ENCODE measurements around the gene ACOX2. TPM values are rescaled to one million over a fixed set of nuclear protein-coding genes. Genes with fewer than 3 reads are reported as not detected.

The ACOX2 gene
- polyA plus RNA-seq, 4 donors, result 34.9 to 45.1 (median 39.9) TPM

- DNase-seq (ENCODE audit: low read depth in 4 of 4, low spot score in 2 of 4), result no peak
Observed at GRCh38 chr3:58482917-58483636, 53.9 kb downstream of the ACOX2 start.

DNA sequence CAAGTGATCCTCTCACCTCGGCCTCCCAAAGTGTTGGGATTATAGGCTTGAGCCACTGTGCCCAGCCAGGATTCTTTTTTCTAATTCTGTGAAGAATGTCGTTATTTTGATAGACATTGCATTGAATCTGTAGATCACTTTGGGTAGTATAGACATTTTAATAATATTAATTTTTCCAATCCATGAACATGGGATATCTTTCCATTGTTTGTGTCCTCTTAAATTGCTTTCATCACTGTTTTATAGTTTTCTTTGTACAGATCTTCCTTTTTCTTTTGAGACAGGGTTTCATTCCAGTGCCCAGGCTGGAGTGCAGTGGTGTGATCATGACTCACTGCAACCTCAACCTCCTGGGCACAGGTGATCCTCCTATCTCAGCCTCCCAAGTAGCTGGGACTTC is 56.7 kb downstream of the ACOX2 start:
- no peak for DNase-seq (ENCODE audit: low read depth in 4 of 4, low spot score in 2 of 4)

DNA sequence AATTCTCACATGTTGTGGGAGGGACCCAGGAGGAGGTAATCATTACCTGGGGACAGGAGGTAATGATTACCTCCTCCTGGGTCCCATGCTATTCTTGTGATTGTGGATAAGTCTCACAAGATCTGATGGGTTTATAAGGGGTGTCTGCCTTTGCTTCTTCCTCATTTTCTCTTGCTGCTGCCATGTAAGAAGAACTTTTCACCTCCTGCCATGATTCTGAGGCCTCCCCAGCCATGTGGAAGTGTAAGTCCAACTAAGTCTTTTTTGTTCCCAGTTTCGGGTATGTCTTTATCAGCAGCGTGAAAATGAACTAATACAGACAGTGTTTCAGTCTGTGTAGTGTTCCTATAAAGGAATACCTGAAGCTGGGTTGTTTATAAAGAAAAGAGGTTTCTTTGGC is 58.2 kb downstream of the ACOX2 start:
- DNase-seq (ENCODE audit: low read depth in 4 of 4, low spot score in 2 of 4), result no peak

DNA sequence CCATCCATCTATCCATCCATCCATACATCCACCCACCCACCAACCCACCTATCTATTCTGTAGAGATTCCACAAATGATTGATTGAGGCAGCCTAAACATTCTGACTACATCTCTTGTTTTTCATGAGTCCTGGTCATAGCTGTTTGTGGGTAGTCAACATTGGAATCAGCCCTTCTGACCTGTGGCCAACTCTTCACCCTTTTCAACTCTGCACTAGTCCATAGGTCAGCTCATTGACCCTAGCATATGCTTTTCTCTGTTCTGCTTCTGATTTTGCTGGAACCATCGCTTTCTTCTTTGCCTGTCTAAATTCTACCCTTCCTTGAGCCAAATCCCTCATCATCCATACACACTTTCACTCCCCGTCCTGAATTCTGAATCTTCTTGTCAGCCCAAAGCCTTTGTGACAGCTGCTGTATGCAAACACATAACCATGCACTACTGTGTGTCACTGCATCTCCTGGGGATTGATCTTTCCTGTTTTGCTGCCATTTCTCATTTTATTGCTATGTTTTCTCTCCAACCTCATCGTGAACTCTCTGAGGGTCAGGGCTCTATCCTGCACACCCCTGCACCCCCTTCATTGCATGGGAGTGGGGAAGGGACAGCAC is 61.9 kb downstream of the ACOX2 start:
- no peak for DNase-seq (ENCODE audit: low read depth in 4 of 4, low spot score in 2 of 4)

- DNase-seq (ENCODE audit: low read depth in 4 of 4, low spot score in 2 of 4), result no peak
Observed at GRCh38 chr3:58474348-58474911, 62.6 kb downstream of the ACOX2 start.

GRCh38 chr3:58473275-58473674 is 63.7 kb downstream of the ACOX2 start:
- no peak for DNase-seq (ENCODE audit: low read depth in 4 of 4, low spot score in 2 of 4)

DNA sequence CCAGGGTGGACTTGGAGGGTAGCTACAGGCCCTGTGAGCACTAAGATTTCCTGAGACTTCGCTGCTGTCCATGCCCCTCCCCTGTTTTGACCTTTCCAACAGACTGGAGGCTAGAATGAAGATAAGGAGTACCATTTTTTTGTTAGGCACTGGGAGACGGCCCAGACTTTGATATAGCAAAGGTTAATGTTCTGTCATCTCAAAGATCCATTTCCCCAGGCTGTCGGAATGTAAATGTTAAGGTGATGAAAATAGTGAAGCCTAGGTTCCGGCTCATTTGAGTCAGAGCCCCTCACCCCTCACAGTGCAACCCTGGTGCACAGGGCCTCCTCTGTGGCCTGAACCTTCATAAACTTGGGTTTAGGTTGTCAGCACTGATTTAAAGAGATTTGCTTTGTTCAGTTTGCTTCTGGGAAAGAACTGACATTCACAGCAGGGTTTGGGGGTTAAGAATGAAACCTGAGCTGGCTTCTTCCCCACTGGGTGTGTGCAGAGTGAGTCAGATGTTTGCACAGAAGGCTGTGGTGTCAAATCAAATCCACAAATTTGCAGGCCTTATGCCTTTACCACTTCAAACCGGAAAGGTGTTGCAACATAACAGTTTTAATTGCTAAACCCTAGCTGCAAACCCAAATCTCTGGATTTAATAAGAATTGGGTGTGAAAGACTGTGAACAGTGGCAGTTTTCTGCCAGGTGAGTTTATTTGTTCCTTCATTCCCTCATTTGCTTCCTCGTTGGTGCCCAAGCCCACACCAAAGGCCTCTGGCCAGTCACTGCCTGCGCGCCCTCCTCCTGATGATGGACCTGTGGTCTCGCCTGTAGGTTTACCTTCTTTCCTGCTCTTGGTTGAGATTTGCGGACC is 65.7 kb downstream of the ACOX2 start:
- DNase-seq (ENCODE audit: low read depth in 4 of 4, low spot score in 2 of 4), result no peak

- no peak for DNase-seq (ENCODE audit: low read depth in 4 of 4, low spot score in 2 of 4)
Observed at GRCh38 chr3:58470363-58471024, 66.5 kb downstream of the ACOX2 start.

DNA sequence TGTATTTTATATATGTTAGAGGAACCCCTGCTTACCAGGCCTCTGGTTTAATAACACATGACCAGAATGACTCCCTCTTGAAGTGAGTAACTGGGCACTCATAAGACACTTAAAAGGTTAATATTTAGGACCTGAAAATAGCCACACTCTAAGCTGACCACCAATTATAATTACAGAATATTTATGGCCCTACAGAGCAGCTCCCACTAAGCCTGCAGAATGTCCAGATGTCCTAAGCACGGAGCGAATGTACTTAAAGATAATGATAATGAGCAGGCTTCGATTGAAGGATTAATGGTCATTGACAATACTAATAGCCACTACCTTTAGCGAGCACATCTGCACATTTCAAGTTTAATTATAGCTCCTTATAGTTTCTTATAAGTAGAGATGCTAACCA is 67.9 kb downstream of the ACOX2 start:
- no peak for DNase-seq (ENCODE audit: low read depth in 4 of 4, low spot score in 2 of 4)

GRCh38 chr3:58466899-58467563 is 70.0 kb downstream of the ACOX2 start:
- DNase-seq (ENCODE audit: low read depth in 4 of 4, low spot score in 2 of 4), result no peak

- DNase-seq (ENCODE audit: low read depth in 4 of 4, low spot score in 2 of 4), result no peak
Observed at GRCh38 chr3:58464866-58465265, 72.1 kb downstream of the ACOX2 start.

DNA sequence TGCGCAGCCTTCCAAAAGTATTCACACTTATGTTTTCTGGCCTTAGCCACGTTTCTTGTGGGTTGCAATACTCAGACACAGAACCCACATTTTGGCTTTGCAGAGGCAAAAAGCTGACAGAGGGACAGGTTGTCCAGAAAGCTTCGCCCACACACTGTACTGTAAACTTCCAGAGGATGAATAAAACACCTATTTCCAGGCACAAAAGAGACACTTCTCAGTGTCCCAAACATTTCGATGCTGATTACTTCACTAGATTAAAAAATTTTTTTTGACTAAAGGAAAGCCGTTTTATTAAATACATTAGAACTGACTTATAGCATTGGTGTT is 73.1 kb downstream of the ACOX2 start:
- no peak for DNase-seq (ENCODE audit: low read depth in 4 of 4, low spot score in 2 of 4)

DNA sequence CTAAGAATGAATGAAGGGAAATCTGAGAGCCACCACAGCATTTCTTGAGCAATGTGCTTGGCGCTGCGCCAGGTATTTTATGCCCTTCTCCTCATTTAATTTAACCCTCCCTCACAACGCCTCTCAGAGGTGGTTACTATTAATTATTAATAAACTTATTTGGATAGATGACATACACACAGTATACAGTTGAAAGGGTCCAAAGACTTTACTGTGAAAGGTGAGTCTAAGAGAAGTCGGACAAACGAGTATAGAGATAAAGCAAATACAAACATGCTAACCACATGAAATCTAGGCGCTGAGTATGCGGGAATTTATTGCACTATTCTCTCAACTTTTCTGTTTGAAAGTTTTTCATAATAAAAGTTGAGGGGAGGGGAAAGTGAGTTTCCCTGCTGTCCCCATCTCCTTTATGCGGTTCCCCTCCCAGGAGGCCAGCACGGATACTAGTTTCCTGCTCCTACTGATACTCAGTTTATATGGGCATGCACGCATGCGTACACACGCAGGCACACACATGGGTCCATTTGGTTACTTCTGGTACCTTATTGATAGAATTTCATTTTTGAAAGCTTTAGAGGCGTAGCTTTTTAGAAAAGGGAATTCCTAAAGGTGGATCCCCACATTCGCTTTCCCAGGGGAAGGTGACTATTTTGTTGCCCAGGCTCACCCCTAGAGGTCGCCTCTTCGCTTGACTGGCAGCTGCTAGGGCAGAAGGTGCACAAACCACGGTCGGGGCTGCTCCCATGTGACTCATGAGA is 73.6 kb downstream of the ACOX2 start:
- peak in 1 of 4 donors; percentile 36 for DNase-seq (ENCODE audit: low read depth in 4 of 4, low spot score in 2 of 4)

DNA sequence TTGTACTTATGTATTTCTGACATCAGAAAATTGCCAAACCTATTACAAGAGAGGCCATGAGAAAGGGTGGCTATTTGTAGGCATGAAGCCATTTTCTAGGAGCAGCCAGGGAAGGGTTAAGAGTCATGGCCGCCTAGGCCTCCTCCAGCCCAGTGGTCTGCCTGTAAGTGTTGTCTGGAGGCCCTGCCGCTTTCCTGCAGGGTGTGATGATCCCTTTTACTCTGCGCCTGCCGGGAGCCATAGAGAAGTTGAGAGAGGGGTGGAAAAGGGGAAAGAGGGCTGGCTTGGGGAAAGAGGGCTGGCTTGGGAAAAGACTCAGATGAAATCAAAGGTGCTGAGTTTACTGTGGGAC is 74.2 kb downstream of the ACOX2 start:
- no peak for DNase-seq (ENCODE audit: low read depth in 4 of 4, low spot score in 2 of 4)

DNA sequence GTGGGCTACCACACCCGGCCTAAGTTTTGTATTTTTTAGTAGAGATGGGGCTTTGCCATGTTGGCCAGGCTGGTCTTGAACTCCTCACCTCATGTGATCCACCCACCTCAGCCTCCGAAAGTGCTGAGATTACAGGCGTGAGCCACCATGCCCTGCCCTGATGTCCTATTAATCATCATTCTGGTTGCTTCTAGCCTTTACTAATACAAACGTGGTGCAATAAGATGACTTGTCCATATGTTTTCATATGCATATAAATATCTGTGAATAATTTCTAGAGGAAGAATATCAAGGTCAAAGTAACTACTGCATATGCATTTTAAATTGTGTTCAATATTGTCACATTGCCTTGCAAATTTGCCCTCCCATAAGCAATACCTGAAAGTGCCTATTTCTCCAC is 77.8 kb downstream of the ACOX2 start:
- no peak for DNase-seq (ENCODE audit: low read depth in 4 of 4, low spot score in 2 of 4)

Other genes starting within 250 kb of the ACOX2 start
- 10 to 100 TPM; 19.5 to 26.9 (median 20.1) TPM for gene RPP14, start 230.9 kb downstream of the ACOX2 start, polyA plus RNA-seq (ENCODE audit: insufficient read length in 4 of 4)
- 10 to 100 TPM; 10.5 to 17.9 (median 14.3) TPM for gene HTD2, start 230.7 kb downstream of the ACOX2 start, polyA plus RNA-seq (ENCODE audit: insufficient read length in 4 of 4)
- 10 to 100 TPM; 21.8 to 33.0 (median 29.4) TPM for gene PXK, start 204.3 kb downstream of the ACOX2 start, polyA plus RNA-seq (ENCODE audit: insufficient read length in 4 of 4)
- 100 to 1,000 TPM in 3 of 4 donors, 10 to 100 TPM in 1; 97.2 to 128 (median 115) TPM for gene PDHB, start 103.4 kb downstream of the ACOX2 start, polyA plus RNA-seq (ENCODE audit: insufficient read length in 4 of 4)
- 10 to 100 TPM; 29.1 to 37.1 (median 32.1) TPM for gene KCTD6, start 45.1 kb downstream of the ACOX2 start, polyA plus RNA-seq (ENCODE audit: insufficient read length in 4 of 4)
- 1 to 10 TPM; 3.7 to 7.4 (median 5.4) TPM for gene FAM107A, start 40.2 kb upstream of the ACOX2 start, polyA plus RNA-seq (ENCODE audit: insufficient read length in 4 of 4)
- gene FAM3D, start 129.6 kb upstream of the ACOX2 start, polyA plus RNA-seq (ENCODE audit: insufficient read length in 4 of 4), result 1 to 10 TPM in 2 of 4 donors, under 1 TPM in 1, not detected in 1; 0.82 to 2.0 (median 1.3) TPM

All from left renal cortex interstitium (tissue), 4 donors.